ENCODE data around the gene SELE. TPM values are rescaled to one million over a fixed set of nuclear protein-coding genes. Genes with fewer than 3 reads are reported as not detected.

Gene SELE
- total and polyA plus RNA-seq, 2 of the 4 experiments (the other 2 are of a cell fraction): not detected

GRCh38 chr1:169701261-169702005, 32.4 kb downstream of the SELE start:
- Histone ChIP-seq H2BK15ac (ENCODE audit: low read depth, low read length) (no peak overlapping the region), H2AK9ac (replicated peaks; ENCODE audit: low read depth, low read length, poor library complexity) (no peak overlapping the region), H3K4me1 (ENCODE audit: control insufficient read depth, insufficient read depth, low read length) (no peaks in the 10 kb centered on the region), H3K9me3 (ENCODE audit: control insufficient read depth, insufficient read depth, low read length) (no peaks in the 10 kb centered on the region), H4K91ac (ENCODE audit: insufficient read depth, low read depth, low read length) (no peak overlapping the region), H4K20me1 (ENCODE audit: insufficient read depth, low read length) (no peaks in the 10 kb centered on the region), H3K36me3 (ENCODE audit: control insufficient read depth, insufficient read depth, low read length) (no peaks in the 10 kb centered on the region), H3K4me2 (ENCODE audit: low read depth, low read length) (no peak overlapping the region), H3K14ac (replicated peaks; ENCODE audit: low read depth, low read length) (no peak overlapping the region), H3K56ac (ENCODE audit: extremely low read depth, insufficient read depth, low read length) (no peak overlapping the region), H4K8ac (ENCODE audit: low read depth in 2 of 2, low read length in 2 of 2) (no peak overlapping the region), H2AFZ (replicated peaks; ENCODE audit: low read length, poor library complexity) (no peak overlapping the region), H2BK20ac (ENCODE audit: low read depth, low read length) (no peak overlapping the region), H3K4ac (ENCODE audit: low read depth, low read length) (no peak overlapping the region), H3K18ac (ENCODE audit: low read depth, low read length) (no peak overlapping the region), H3K23ac (ENCODE audit: low read depth, low read length) (no peak overlapping the region), H2BK120ac (ENCODE audit: low read depth, low read length) (no peak overlapping the region), H3K4me3 (ENCODE audit: insufficient read depth, low read depth, low read length) (no peak overlapping the region), H3K27ac (ENCODE audit: insufficient read depth, low read length) (no peak overlapping the region), H3K9ac (ENCODE audit: low read depth, low read length) (no peak overlapping the region), H4K5ac (ENCODE audit: low read depth, low read length) (no peak overlapping the region), H2AK5ac (ENCODE audit: low read depth, low read length) (no peak overlapping the region), H3K9me1 (ENCODE audit: insufficient read depth, low read length) (no peaks in the 10 kb centered on the region), H3K79me1 (ENCODE audit: low read depth in 1 of 2, low read length in 2 of 2) (no peaks in the 10 kb centered on the region), H3K27me3 (ENCODE audit: control insufficient read depth, insufficient read depth, low read length) (no peaks in the 10 kb centered on the region), H2BK5ac (ENCODE audit: low read depth, low read length, poor library complexity, severe bottlenecking) (no peak overlapping the region)
- TF ChIP-seq RAD21 (IDR thresholded peaks at IDR 0.05; ENCODE audit: low read length): no peak
- no peak for TF ChIP-seq CEBPB (IDR thresholded peaks at IDR 0.05; ENCODE audit: low read depth, low read length)
- no peak for TF ChIP-seq ELK1 (IDR thresholded peaks at IDR 0.05; ENCODE audit: borderline replicate concordance, low read depth, low read length)
- no peak for TF ChIP-seq NFE2L2 (IDR thresholded peaks at IDR 0.05; ENCODE audit: low read depth, low read length)
- TF ChIP-seq MAZ (IDR thresholded peaks at IDR 0.05; ENCODE audit: borderline replicate concordance, low read depth, low read length): no peak
- no peak for TF ChIP-seq FOS (IDR thresholded peaks at IDR 0.05; ENCODE audit: low read depth, low read length)
- TF ChIP-seq, protein P1, sequence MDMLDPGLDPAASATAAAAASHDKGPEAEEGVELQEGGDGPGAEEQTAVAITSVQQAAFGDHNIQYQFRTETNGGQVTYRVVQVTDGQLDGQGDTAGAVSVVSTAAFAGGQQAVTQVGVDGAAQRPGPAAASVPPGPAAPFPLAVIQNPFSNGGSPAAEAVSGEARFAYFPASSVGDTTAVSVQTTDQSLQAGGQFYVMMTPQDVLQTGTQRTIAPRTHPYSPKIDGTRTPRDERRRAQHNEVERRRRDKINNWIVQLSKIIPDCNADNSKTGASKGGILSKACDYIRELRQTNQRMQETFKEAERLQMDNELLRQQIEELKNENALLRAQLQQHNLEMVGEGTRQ (IDR thresholded peaks at IDR 0.05; ENCODE audit: low read depth, low read length): no peak
- TF ChIP-seq RFX5 (IDR thresholded peaks at IDR 0.05; ENCODE audit: low read depth, low read length): no peak
- TF ChIP-seq CHD1 (IDR thresholded peaks at IDR 0.05; ENCODE audit: low read depth, low read length): no peak
- no peak for TF ChIP-seq MAFK (IDR thresholded peaks at IDR 0.05; ENCODE audit: low read depth, low read length)
- no peak for TF ChIP-seq CTCF (conservative IDR thresholded peaks at IDR 0.05; ENCODE audit: low read depth, low read length)
- ChIA-PET CTCF (interaction anchor here (0.6 to 1.7 kb wide), 3 partner anchors 9 to 11 kb away, joined by 3 to 9 read pairs (median 3); no protein-coding TSS in a partner anchor), POLR2A (ENCODE audit: unreplicated experiment) (no interaction called here)
- WGBS, 2 experiments (ENCODE audit: extremely low coverage in 2 of 2, insufficient read length in 1 of 2): no CpG with 5 or more reads among the region's 2 CpGs
- intact Hi-C loops (cut with micrococcal nuclease) (no loop called here), in situ Hi-C loops (cut with MboI; ENCODE audit: low sequenced_read_pairs) (no loop called here), dilution Hi-C loops (cut with HindIII; ENCODE audit: low sequenced_read_pairs, unreplicated experiment) (no loop called here)
- ATAC-seq (ENCODE audit: low read depth) (no peak), DNase-seq (no peak)
- no TSS peak for BruUV-seq (replicated peaks)

Data from IMR-90 (cell line).